ENCODE measurements around the gene RDX. TPM values are rescaled to one million over a fixed set of nuclear protein-coding genes. Genes with fewer than 3 reads are reported as not detected.
A peak's percentile ranks its signal among the peaks of the same experiment; 100 is the strongest.
"Not testable (repeated sequence)": the region's sequence is repeated elsewhere in the genome, so short reads cannot be mapped to it uniquely, and the experiment has no call there.

Gene RDX
- total RNA-seq, 5 donors from 2014 or later (not counting 1 experiment from before 2014, with no cell fraction given) = 14.7 to 22.0 (median 17.7) TPM

DNA sequence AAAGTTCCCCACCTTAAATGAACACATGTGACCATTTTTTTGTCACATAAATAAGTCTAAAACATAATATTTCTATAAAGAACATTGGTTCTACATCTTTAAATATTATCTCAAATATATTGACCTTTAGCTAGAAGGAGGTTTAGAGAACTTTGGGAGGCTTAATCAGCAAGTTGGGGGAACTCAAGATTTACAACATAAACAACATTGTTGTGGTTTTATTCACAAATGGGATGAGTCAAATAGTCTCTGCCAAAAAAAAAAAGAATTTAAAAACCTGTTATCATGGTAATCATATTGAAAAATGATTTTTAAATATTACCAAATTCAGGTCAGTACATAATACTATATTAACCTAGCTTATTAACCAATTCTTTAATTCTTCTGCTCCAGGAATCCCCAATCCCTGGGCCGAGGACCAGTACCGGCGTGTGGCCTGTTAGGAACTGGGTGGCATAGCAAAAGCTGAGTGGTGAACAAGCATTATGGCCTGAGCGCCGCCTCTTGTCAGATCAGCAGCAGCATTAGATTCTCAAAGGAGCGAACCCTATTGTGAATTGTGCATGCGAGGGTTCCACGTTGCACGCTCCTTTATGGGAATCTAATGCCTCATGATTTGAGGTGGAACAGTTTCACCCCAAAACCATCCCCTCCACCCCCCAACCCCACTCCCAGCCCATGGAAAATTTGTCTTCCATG lies 98.2 kb downstream of the RDX start:
- Histone ChIP-seq H3K4me1 (ENCODE audit: control insufficient read depth in 1 of 2, extremely low read depth in 1 of 2, insufficient read depth in 2 of 2, low read length in 2 of 2) (no peaks in the 10 kb centered on the region), H3K36me3 (ENCODE audit: control insufficient read depth in 2 of 2, extremely low read depth in 1 of 2, insufficient read depth in 1 of 2, low read length in 1 of 2) (no peaks in the 10 kb centered on the region), H3K27me3 (replicated peaks in 1 of 2; ENCODE audit: control insufficient read depth in 2 of 2, extremely low read depth in 1 of 2, insufficient read depth in 2 of 2, low read length in 1 of 2) (peaks cover 0 to 8% of the 10 kb centered on the region in 2 experiments), H3K27ac (ENCODE audit: low read length) (no peak overlapping the region), H3K4me3 (ENCODE audit: control insufficient read depth in 1 of 2, extremely low read depth in 1 of 2, low read length in 1 of 2) (no peak overlapping the region), H3K9me3 (no peaks in the 10 kb centered on the region)
- Mint-ChIP-seq H3K4me3 (no peak overlapping the region), H3K27ac (no peak overlapping the region), H3K27me3 (peaks cover 0 to 1% of the 10 kb centered on the region in 2 donors), H3K36me3 (no peaks in the 10 kb centered on the region), H3K9me3 (no peaks in the 10 kb centered on the region), H3K4me1 (no peaks in the 10 kb centered on the region)
- CTCF ChIA-PET = interaction anchor here (0.5 to 8.0 kb wide), 16 partner anchors 10 to 282 kb away, joined by 3 to 119 read pairs (median 4); partner anchors contain the start of gene FDX1 (in 1 of the 2)
- no peak for DNase-seq
- 97% methylated on average over 5 of the region's 9 CpGs for WGBS (ENCODE audit: insufficient coverage)
- POLR2A ChIA-PET = no interaction called here
- no peak for ATAC-seq (replicated peaks in 1 of 4)

DNA sequence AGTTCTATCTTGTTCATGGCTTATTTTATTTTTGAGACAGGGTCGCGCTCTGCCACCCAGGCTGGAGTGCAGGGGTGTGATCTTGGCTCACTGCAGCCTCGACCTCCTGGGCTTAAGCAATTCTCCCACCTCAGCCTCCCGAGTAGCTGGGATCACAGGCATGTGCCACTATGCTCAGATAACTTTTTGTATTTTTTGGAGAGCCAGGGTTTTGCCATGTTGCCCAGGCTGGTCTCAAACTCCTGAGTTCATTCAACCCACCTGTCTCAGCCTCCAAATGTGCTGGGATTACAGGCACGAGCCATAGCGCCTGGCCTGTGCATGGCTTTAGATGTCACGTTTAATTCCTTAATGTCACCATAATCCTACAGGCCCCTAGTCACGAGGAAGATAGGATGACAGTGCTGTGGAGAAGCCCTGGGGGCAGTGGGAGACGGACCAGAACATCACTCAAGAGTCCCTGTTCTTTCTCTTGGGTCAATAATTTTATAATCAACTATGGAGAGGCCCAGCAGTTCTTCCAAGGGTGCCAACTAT lies 99.5 kb downstream of the RDX start:
- ChIA-PET POLR2A (no interaction called here), CTCF (interaction anchor here (0.6 to 1.2 kb wide), 4 partner anchors 171 to 1010 kb away, joined by 3 to 4 read pairs (median 4); no protein-coding TSS in a partner anchor)
- WGBS (ENCODE audit: insufficient coverage) = 36% methylated on average over 2 of the region's 9 CpGs
- DNase-seq (no peak), ATAC-seq (replicated peaks in 1 of 4) (no peak)
- Mint-ChIP-seq H3K27ac (no peak overlapping the region), H3K4me3 (no peak overlapping the region), H3K27me3 (peaks cover 0 to 1% of the 10 kb centered on the region in 2 donors), H3K36me3 (no peaks in the 10 kb centered on the region), H3K4me1 (peaks cover 10 to 11% (median 11%) of the 10 kb centered on the region in 3 donors), H3K9me3 (no peaks in the 10 kb centered on the region)
- Histone ChIP-seq H3K27me3 (replicated peaks in 1 of 2; ENCODE audit: control insufficient read depth in 2 of 2, extremely low read depth in 1 of 2, insufficient read depth in 2 of 2, low read length in 1 of 2) (peaks cover 0 to 4% of the 10 kb centered on the region in 2 experiments), H3K9me3 (no peaks in the 10 kb centered on the region), H3K4me1 (ENCODE audit: control insufficient read depth in 1 of 2, extremely low read depth in 1 of 2, insufficient read depth in 2 of 2, low read length in 2 of 2) (no peaks in the 10 kb centered on the region), H3K36me3 (ENCODE audit: control insufficient read depth in 2 of 2, extremely low read depth in 1 of 2, insufficient read depth in 1 of 2, low read length in 1 of 2) (no peaks in the 10 kb centered on the region), H3K27ac (ENCODE audit: low read length) (no peak overlapping the region), H3K4me3 (ENCODE audit: control insufficient read depth in 1 of 2, extremely low read depth in 1 of 2, low read length in 1 of 2) (no peak overlapping the region)

DNA sequence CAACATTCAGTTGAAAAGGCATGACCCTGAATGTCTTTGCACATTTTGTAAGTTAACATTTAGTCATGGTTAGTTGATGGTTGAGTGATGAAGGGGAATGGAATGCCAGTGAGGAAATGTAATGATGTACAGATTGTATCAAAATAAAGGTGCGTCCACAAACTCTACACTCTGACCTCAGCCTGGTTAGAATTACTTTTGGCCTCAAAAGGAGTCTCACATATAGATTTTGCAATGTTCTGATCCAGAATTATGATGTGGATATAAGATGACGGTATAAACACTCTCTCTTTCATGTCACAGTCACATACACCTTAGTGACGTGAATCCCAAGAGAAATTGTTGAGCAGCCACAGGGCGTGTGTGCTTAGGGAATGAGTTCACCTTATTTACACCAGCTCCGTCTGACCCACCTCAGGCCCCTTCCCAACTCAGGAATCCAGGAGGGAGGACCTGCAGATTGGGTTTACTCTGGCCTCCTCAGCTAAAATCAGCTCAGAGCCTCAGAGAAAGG lies 100.1 kb downstream of the RDX start:
- POLR2A ChIA-PET = no interaction called here

DNA sequence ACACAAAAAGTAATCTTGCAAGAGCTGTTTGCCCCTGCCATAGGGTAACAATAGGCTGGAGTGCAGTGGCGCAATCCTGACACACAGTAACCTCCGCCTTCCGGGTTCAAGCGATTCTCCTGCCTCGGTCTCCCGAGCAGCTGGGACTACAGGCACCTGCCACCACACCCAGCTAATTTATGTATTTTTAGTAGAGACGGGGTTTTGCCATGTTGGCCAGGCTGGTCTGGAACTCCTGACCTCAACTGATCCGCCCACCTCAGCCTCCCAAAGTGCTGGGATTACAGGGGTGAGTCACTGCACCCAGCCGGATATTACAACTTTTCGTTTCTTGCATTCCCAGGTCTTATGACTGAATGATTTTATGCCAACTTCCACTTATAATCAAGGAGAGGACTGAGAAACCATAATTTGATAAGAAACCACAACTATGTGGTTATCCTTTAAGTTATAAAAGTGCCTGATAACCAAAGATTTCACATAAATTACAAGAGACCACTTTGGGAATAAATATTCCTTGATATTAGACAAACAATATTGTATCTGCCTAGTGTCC lies 102.1 kb downstream of the RDX start:
- WGBS (ENCODE audit: insufficient coverage) = 100% methylated on average over 1 of the region's 10 CpGs
- H3K27me3 Mint-ChIP-seq; H3K9me3 ChIP-seq; H3K27ac Mint-ChIP-seq; H3K9me3 Mint-ChIP-seq; H3K4me3 ChIP-seq (ENCODE audit: control insufficient read depth in 1 of 2, extremely low read depth in 1 of 2, low read length in 1 of 2); H3K4me3 Mint-ChIP-seq; POLR2A ChIA-PET; H3K27me3 ChIP-seq (replicated peaks in 1 of 2; ENCODE audit: control insufficient read depth in 2 of 2, extremely low read depth in 1 of 2, insufficient read depth in 2 of 2, low read length in 1 of 2); DNase-seq; H3K36me3 ChIP-seq (ENCODE audit: control insufficient read depth in 2 of 2, extremely low read depth in 1 of 2, insufficient read depth in 1 of 2, low read length in 1 of 2); H3K36me3 Mint-ChIP-seq; H3K4me1 ChIP-seq (ENCODE audit: control insufficient read depth in 1 of 2, extremely low read depth in 1 of 2, insufficient read depth in 2 of 2, low read length in 2 of 2); H3K27ac ChIP-seq (ENCODE audit: low read length); ATAC-seq (replicated peaks in 1 of 4): not testable (repeated sequence)
- CTCF ChIA-PET = interaction anchor here in 1 of 2 donors (0.7 kb wide), 1 partner anchor 91 kb away, joined by 3 read pairs; no protein-coding TSS in a partner anchor
- H3K4me1 Mint-ChIP-seq = peaks cover 13% of the 10 kb centered on the region in 3 donors

More for the DNA sequence above, 100.1 kb downstream of the RDX start:
- ATAC-seq (replicated peaks in 1 of 4) (no peak), DNase-seq (no peak)
- H3K36me3 Mint-ChIP-seq = no peaks in the 10 kb centered on the region
- 100% methylated on average over 1 of the region's 5 CpGs for WGBS (ENCODE audit: insufficient coverage)
- peaks cover 13% of the 10 kb centered on the region in 3 donors for H3K4me1 Mint-ChIP-seq
- peaks cover 0 to 2% of the 10 kb centered on the region in 2 experiments for H3K27me3 ChIP-seq (replicated peaks in 1 of 2; ENCODE audit: control insufficient read depth in 2 of 2, extremely low read depth in 1 of 2, insufficient read depth in 2 of 2, low read length in 1 of 2)
- H3K9me3 Mint-ChIP-seq = no peaks in the 10 kb centered on the region
- no peak overlapping the region for H3K27ac ChIP-seq (ENCODE audit: low read length)
- H3K27ac Mint-ChIP-seq = no peak overlapping the region
- H3K9me3 ChIP-seq = no peaks in the 10 kb centered on the region
- no peaks in the 10 kb centered on the region for H3K36me3 ChIP-seq (ENCODE audit: control insufficient read depth in 2 of 2, extremely low read depth in 1 of 2, insufficient read depth in 1 of 2, low read length in 1 of 2)
- H3K4me3 Mint-ChIP-seq = no peak overlapping the region
- H3K27me3 Mint-ChIP-seq = peaks cover 0 to 1% of the 10 kb centered on the region in 2 donors
- H3K4me3 ChIP-seq (ENCODE audit: control insufficient read depth in 1 of 2, extremely low read depth in 1 of 2, low read length in 1 of 2) = no peak overlapping the region
- no peaks in the 10 kb centered on the region for H3K4me1 ChIP-seq (ENCODE audit: control insufficient read depth in 1 of 2, extremely low read depth in 1 of 2, insufficient read depth in 2 of 2, low read length in 2 of 2)
- CTCF ChIA-PET = interaction anchor here in 1 of 2 donors (0.5 kb wide), 1 partner anchor 10 kb away, joined by 7 read pairs; no protein-coding TSS in a partner anchor

DNA sequence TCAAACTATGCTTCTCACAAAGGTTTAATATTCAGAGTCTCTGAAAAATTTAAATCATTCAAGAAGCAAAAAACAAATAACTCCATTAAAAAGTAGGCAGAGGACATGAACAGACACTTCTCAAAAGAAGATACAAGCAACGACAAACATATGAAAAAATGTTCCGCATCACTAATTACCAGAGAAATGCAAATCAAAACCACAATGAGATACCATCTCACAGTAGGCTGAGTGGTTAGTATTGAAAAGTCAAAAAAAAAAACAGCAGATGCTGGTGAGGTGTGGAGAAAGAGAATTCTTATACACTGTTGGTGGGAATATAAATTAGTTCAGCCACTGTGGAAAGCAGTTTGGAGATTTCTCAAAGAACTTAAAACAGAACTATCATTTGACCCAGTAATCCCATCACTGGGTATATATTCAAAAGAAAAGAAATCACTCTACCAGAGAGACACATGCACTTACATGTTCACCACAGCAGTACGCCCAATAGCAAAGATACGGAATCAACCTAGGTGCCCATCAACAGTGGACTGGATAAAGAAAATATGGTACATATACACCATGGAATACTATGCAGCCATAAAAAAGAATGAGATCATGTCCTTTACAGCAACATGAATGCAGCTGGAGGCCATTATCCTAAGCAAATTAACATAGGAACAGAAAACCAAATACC lies 103.7 kb downstream of the RDX start:
- H3K4me1 ChIP-seq (ENCODE audit: control insufficient read depth in 1 of 2, extremely low read depth in 1 of 2, insufficient read depth in 2 of 2, low read length in 2 of 2); H3K9me3 ChIP-seq; H3K36me3 ChIP-seq (ENCODE audit: control insufficient read depth in 2 of 2, extremely low read depth in 1 of 2, insufficient read depth in 1 of 2, low read length in 1 of 2); H3K4me3 ChIP-seq (ENCODE audit: control insufficient read depth in 1 of 2, extremely low read depth in 1 of 2, low read length in 1 of 2); H3K27me3 ChIP-seq (replicated peaks in 1 of 2; ENCODE audit: control insufficient read depth in 2 of 2, extremely low read depth in 1 of 2, insufficient read depth in 2 of 2, low read length in 1 of 2); H3K9me3 Mint-ChIP-seq; POLR2A ChIA-PET; H3K27ac Mint-ChIP-seq; H3K36me3 Mint-ChIP-seq; H3K4me3 Mint-ChIP-seq; H3K27ac ChIP-seq (ENCODE audit: low read length); H3K27me3 Mint-ChIP-seq: not testable (repeated sequence)
- no CpG with 5 or more reads among the region's 4 CpGs for WGBS (ENCODE audit: insufficient coverage)
- CTCF ChIA-PET = interaction anchor here (0.6 to 1.6 kb wide), 4 partner anchors 9 to 156 kb away, joined by 3 to 5 read pairs (median 4); no protein-coding TSS in a partner anchor
- peak in 3 of 4 experiments; percentile 32 to 60 (median 33) for ATAC-seq (replicated peaks in 1 of 4)
- peaks cover 13% of the 10 kb centered on the region in 3 donors for H3K4me1 Mint-ChIP-seq
- peak in 1 of 35 experiments; percentile 10 for DNase-seq

DNA sequence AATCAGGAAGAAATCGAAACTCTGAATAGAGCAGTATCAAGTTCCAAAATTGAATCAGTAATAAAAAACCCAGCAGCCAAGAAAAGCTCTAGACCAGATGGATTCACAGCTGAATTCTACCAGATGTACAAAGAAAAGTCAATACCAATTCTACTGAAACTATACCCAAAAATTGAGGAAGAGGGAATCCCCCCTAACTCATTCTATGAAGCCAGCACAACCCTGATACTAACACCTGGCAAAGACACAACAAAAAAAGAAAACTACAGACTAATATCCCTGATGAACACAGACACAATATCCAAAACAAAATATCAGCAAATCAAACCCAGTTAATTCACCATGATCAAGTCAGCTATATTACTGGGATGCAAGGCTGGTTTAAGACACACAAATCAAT lies 105.5 kb downstream of the RDX start:
- H3K4me3 ChIP-seq (ENCODE audit: control insufficient read depth in 1 of 2, extremely low read depth in 1 of 2, low read length in 1 of 2) = no peak overlapping the region
- no peaks in the 10 kb centered on the region for H3K36me3 Mint-ChIP-seq
- ATAC-seq (replicated peaks in 1 of 4) (no peak), DNase-seq (no peak)
- no peaks in the 10 kb centered on the region for H3K9me3 ChIP-seq
- H3K4me1 ChIP-seq (ENCODE audit: control insufficient read depth in 1 of 2, extremely low read depth in 1 of 2, insufficient read depth in 2 of 2, low read length in 2 of 2) = no peaks in the 10 kb centered on the region
- ChIA-PET POLR2A (no interaction called here), CTCF (no interaction called here)
- no peaks in the 10 kb centered on the region for H3K9me3 Mint-ChIP-seq
- H3K4me1 Mint-ChIP-seq = peaks cover 13% of the 10 kb centered on the region in 3 donors
- H3K36me3 ChIP-seq (ENCODE audit: control insufficient read depth in 2 of 2, extremely low read depth in 1 of 2, insufficient read depth in 1 of 2, low read length in 1 of 2) = no peaks in the 10 kb centered on the region
- H3K27ac Mint-ChIP-seq = no peak overlapping the region
- no peak overlapping the region for H3K27ac ChIP-seq (ENCODE audit: low read length)
- H3K27me3 Mint-ChIP-seq = peaks cover 0 to 8% of the 10 kb centered on the region in 2 donors
- H3K27me3 ChIP-seq (replicated peaks in 1 of 2; ENCODE audit: control insufficient read depth in 2 of 2, extremely low read depth in 1 of 2, insufficient read depth in 2 of 2, low read length in 1 of 2) = peaks cover 0 to 13% of the 10 kb centered on the region in 2 experiments
- no peak overlapping the region for H3K4me3 Mint-ChIP-seq
- 100% methylated on average over 1 of the region's 1 CpG for WGBS (ENCODE audit: insufficient coverage)
